Measurements from ENCODE around the gene AFF2. TPM values are rescaled to one million over a fixed set of nuclear protein-coding genes. Genes with fewer than 3 reads are reported as not detected.
A peak's percentile ranks its signal among the peaks of the same experiment; 100 is the strongest.

AFF2 gene
- total and polyA plus RNA-seq, 8 donors: 0.04 to 0.93 (median 0.41) TPM

DNA sequence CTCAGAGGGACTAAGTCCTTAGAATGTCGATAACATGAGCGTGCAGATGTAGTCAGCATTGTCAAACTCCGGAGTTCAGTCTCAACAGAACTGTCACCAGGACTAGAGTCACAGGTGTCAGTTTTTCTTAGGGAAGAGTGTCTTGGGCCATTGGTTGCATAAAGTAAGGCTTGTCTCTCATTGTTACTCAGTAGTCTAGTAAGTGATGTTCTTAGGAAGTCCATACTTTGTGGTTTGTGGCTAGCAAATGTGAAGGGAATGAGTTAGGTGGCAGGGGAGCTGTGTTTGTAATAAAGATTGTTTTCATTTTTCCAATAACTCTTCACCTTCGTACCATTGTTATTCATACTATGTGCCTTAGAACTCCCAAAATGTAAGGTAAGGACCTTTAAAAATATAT is 119.6 kb downstream of the AFF2 start:
- TF ChIP-seq, protein P1, sequence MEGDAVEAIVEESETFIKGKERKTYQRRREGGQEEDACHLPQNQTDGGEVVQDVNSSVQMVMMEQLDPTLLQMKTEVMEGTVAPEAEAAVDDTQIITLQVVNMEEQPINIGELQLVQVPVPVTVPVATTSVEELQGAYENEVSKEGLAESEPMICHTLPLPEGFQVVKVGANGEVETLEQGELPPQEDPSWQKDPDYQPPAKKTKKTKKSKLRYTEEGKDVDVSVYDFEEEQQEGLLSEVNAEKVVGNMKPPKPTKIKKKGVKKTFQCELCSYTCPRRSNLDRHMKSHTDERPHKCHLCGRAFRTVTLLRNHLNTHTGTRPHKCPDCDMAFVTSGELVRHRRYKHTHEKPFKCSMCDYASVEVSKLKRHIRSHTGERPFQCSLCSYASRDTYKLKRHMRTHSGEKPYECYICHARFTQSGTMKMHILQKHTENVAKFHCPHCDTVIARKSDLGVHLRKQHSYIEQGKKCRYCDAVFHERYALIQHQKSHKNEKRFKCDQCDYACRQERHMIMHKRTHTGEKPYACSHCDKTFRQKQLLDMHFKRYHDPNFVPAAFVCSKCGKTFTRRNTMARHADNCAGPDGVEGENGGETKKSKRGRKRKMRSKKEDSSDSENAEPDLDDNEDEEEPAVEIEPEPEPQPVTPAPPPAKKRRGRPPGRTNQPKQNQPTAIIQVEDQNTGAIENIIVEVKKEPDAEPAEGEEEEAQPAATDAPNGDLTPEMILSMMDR (IDR thresholded peaks at IDR 0.05): no peak
- no peaks in the 10 kb centered on the region for H3K4me1 ChIP-seq
- H3K27me3 ChIP-seq: no peaks in the 10 kb centered on the region
- ATAC-seq (no peak), FAIRE-seq (no peak), DNase-seq (no peak)
- H3K27ac ChIP-seq: no peak overlapping the region
- no peak overlapping the region for H3K4me3 ChIP-seq
- intact Hi-C loops (cut with DNase I): no loop called here
- 80 to 93% methylated on average over 4 of the region's 4 CpGs for WGBS, 2 donors
- H3K9me3 ChIP-seq: no peaks in the 10 kb centered on the region
- H3K36me3 ChIP-seq: no peaks in the 10 kb centered on the region

DNA sequence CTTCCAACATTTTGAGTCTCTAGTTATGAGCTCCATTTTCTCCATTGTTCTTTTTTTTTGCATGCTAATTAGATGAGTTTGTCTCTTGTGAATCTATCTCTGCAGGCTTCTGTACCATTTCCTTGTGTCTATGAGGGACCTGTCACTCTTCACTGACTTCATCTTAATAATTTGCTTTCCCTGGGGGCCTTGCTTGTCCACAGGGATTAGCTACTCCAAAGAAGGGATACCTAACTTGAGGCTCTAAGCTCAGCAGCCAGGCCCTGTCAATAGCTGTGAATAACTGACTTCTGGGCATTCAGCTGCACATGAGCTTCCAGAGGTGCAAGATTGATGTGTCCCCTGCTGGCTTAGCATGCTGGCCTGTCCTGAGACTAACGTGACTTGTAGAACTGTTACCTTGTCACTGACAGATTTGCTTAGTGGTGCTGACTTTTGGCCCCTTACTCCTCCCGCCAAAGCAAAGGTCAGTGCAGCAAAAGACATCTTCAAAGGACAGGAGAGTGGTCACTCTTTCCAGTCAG is 124.6 kb downstream of the AFF2 start:
- DNase-seq (no peak), FAIRE-seq (no peak), ATAC-seq (no peak)
- intact Hi-C loops (cut with DNase I): no loop called here
- WGBS, 2 donors: 52 to 71% methylated on average over 2 of the region's 2 CpGs
- Histone ChIP-seq H3K4me3 (no peak overlapping the region), H3K27ac (no peak overlapping the region), H3K4me1 (no peaks in the 10 kb centered on the region), H3K36me3 (no peaks in the 10 kb centered on the region), H3K27me3 (peaks cover 0 to 3% (median 0%) of the 10 kb centered on the region in 4 donors), H3K9me3 (no peaks in the 10 kb centered on the region)
- TF ChIP-seq, protein P1 (IDR thresholded peaks at IDR 0.05): no peak

DNA sequence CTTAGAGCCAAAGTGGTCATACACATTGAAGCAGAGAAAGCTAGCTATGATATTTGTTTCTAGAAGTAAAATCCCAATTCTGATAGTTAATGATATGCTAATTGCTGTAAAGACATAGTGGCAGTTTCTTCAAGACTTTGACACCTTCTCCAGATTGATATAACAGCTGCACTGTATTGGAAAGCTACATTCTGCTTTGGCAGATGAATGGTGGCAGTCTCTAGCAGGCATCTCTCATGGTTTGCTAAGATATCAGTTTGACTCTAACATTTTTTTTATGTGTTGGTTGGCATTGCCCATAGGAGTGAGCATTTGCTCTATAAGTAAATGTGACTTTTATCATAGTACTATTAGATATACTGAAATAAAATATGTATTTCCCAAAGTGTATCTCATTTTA is 128.2 kb downstream of the AFF2 start:
- Histone ChIP-seq H3K27ac (no peak overlapping the region), H3K36me3 (no peaks in the 10 kb centered on the region), H3K4me1 (peaks cover 0 to 8% (median 6%) of the 10 kb centered on the region in 3 donors), H3K9me3 (no peaks in the 10 kb centered on the region), H3K4me3 (no peak overlapping the region), H3K27me3 (peaks cover 0 to 3% (median 0%) of the 10 kb centered on the region in 4 donors)
- DNase-seq (no peak), FAIRE-seq (no peak), ATAC-seq (no peak)
- TF ChIP-seq, protein P1 (IDR thresholded peaks at IDR 0.05): no peak
- intact Hi-C loops (cut with DNase I): no loop called here

DNA sequence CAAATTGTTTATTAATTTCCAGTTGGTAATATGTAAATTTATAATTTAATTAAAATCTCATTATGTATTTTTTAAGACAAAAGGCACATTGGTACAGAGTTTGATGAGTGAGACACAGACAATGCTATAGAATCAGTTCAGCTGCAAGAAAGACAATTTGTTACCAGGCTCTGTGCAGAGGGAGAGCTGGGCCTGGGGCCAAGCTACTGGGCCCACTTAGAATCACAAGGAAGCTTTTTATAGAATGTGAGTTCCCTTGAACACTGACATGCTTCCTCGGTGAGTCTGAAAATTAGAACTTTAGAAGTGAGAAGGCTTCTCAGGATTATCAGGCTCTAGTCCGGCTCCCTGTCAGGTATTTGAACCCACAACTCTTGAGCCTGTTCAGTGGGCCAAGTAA is 129.0 kb downstream of the AFF2 start:
- FAIRE-seq: peak; percentile 9
- ATAC-seq: no peak
- DNase-seq: no peak
- 82 to 90% methylated on average over 2 of the region's 2 CpGs for WGBS, 2 donors
- H3K27me3 ChIP-seq: peaks cover 0 to 3% (median 0%) of the 10 kb centered on the region in 4 donors
- no peaks in the 10 kb centered on the region for H3K9me3 ChIP-seq
- intact Hi-C loops (cut with DNase I): no loop called here
- no peaks in the 10 kb centered on the region for H3K36me3 ChIP-seq
- TF ChIP-seq, protein P1 (IDR thresholded peaks at IDR 0.05): no peak
- no peak overlapping the region for H3K4me3 ChIP-seq
- H3K27ac ChIP-seq: no peak overlapping the region
- peaks cover 0 to 13% (median 9%) of the 10 kb centered on the region in 3 donors for H3K4me1 ChIP-seq

DNA sequence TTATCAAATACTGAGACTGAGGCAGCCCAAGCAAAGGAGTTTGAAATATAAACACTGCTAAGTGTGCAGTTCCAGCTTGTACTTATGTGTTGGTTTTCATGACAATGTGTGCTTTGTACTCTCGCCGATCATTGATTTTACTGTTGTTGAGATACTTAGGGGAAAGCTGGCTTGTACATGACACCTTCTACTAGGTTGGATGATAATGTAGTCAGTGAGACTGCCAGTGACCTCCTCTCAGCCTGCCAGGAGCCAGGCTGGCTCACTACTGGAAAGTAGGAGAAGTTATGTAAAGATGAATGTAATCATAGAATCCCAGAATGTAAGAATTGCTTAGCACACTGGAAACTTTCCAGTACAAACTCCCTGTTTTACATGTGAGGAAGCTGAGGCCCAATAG is 132.0 kb downstream of the AFF2 start:
- DNase-seq: no peak
- 16 to 37% methylated on average over 2 of the region's 2 CpGs for WGBS, 2 donors
- no peak for FAIRE-seq

More for the DNA sequence above, 132.0 kb downstream of the AFF2 start:
- no peaks in the 10 kb centered on the region for H3K27me3 ChIP-seq
- H3K36me3 ChIP-seq: no peaks in the 10 kb centered on the region
- TF ChIP-seq, protein P1 (IDR thresholded peaks at IDR 0.05): no peak
- ATAC-seq: peak; percentile 29 to 75 (median 42)
- peaks cover 0 to 13% (median 9%) of the 10 kb centered on the region in 3 donors for H3K4me1 ChIP-seq
- H3K4me3 ChIP-seq: no peak overlapping the region
- H3K27ac ChIP-seq: no peak overlapping the region
- H3K9me3 ChIP-seq: no peaks in the 10 kb centered on the region
- intact Hi-C loops (cut with DNase I): no loop called here
